Measurements from ENCODE around the gene MFAP4. TPM values are rescaled to one million over a fixed set of nuclear protein-coding genes. Genes with fewer than 3 reads are reported as not detected.
A peak's percentile ranks its signal among the peaks of the same experiment; 100 is the strongest.
"Not testable (repeated sequence)": the region's sequence is repeated elsewhere in the genome, so short reads cannot be mapped to it uniquely, and the experiment has no call there.

Gene MFAP4
- total RNA-seq, 1 donor from 2014 or later: 85.8 TPM

DNA sequence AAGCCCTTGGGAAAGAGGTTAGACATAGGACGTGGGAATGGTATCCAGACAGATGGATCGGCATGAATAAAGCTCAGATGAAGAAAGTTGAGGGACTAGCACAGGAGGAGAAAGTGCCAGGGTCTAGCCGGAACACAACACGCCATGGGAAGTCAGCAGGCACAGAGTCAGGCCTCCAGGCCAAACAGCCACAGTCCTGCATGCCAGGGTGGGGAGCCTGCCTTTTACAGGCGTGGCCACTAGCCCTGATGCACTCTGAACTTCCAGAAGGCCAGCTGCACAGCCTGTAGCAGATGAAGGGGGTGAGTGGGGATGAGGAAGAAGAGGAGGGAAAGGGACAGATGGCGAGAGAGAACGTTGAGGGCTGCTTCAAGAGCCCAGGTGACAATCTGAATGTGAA, 29.6 kb downstream of the MFAP4 start:
- TF ChIP-seq, protein P1, sequence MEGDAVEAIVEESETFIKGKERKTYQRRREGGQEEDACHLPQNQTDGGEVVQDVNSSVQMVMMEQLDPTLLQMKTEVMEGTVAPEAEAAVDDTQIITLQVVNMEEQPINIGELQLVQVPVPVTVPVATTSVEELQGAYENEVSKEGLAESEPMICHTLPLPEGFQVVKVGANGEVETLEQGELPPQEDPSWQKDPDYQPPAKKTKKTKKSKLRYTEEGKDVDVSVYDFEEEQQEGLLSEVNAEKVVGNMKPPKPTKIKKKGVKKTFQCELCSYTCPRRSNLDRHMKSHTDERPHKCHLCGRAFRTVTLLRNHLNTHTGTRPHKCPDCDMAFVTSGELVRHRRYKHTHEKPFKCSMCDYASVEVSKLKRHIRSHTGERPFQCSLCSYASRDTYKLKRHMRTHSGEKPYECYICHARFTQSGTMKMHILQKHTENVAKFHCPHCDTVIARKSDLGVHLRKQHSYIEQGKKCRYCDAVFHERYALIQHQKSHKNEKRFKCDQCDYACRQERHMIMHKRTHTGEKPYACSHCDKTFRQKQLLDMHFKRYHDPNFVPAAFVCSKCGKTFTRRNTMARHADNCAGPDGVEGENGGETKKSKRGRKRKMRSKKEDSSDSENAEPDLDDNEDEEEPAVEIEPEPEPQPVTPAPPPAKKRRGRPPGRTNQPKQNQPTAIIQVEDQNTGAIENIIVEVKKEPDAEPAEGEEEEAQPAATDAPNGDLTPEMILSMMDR (IDR thresholded peaks at IDR 0.05): no peak
- no peak overlapping the region for H3K4me3 Mint-ChIP-seq (ENCODE audit: unreplicated experiment)
- peaks cover 20% of the 10 kb centered on the region for H3K4me1 Mint-ChIP-seq (ENCODE audit: unreplicated experiment)
- no peak overlapping the region for H3K27ac Mint-ChIP-seq (ENCODE audit: unreplicated experiment)
- H3K9me3 Mint-ChIP-seq (ENCODE audit: unreplicated experiment): no peaks in the 10 kb centered on the region
- H3K36me3 Mint-ChIP-seq (ENCODE audit: unreplicated experiment): peaks cover 10% of the 10 kb centered on the region
- no peak for DNase-seq (ENCODE audit: extremely low spot score, unreplicated experiment)
- no peaks in the 10 kb centered on the region for H3K27me3 Mint-ChIP-seq (ENCODE audit: unreplicated experiment)

DNA sequence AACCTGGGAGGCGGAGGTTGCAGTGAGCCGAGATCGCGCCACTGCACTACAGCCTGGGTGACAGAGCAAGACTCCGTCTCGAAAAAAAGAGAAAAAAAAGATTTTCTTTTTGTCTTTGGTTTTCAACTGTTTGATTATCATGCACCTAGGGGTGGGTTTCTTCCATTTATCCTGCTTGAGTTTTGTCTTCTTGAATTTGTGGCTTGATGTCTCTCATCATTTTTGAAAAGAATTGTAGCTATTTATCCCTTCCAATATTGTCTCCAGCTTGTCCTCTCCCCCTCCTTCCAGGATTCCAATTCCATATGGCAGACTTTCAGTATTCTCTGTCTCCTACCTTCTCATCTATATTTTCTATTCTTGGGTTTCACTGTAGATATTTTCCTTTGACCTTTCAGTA, 32.2 kb downstream of the MFAP4 start:
- Mint-ChIP-seq H3K4me1 (ENCODE audit: unreplicated experiment) (peaks cover 12% of the 10 kb centered on the region), H3K9me3 (ENCODE audit: unreplicated experiment) (no peaks in the 10 kb centered on the region), H3K36me3 (ENCODE audit: unreplicated experiment) (peaks cover 16% of the 10 kb centered on the region), H3K27ac (ENCODE audit: unreplicated experiment) (peak overlapping the region; percentile 20), H3K4me3 (ENCODE audit: unreplicated experiment) (no peak overlapping the region), H3K27me3 (ENCODE audit: unreplicated experiment) (no peaks in the 10 kb centered on the region)
- TF ChIP-seq, protein P1 (IDR thresholded peaks at IDR 0.05): no peak
- DNase-seq (ENCODE audit: extremely low spot score, unreplicated experiment): no peak

DNA sequence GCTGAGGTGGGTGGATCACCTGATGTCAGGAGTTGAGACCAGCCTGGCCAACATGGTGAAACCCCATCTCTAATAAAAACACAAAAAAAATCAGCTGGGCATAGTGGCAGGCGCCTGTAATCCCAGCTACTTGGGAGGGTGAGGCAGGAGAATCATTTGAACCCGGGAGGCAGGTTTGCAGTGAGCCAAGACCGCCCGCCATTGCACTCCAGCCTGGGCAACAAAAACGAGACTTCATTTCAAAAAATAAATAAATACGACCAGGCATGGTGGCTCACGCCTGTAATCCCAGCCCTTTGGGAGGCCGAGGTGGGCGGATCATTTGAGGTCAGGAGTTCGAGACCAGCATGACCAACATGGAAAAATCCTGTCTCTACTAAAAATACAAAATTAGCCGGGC, 33.6 kb downstream of the MFAP4 start:
- H3K9me3 Mint-ChIP-seq (ENCODE audit: unreplicated experiment); H3K27me3 Mint-ChIP-seq (ENCODE audit: unreplicated experiment); H3K4me3 Mint-ChIP-seq (ENCODE audit: unreplicated experiment); H3K27ac Mint-ChIP-seq (ENCODE audit: unreplicated experiment); DNase-seq (ENCODE audit: extremely low spot score, unreplicated experiment): not testable (repeated sequence)
- Mint-ChIP-seq H3K4me1 (ENCODE audit: unreplicated experiment) (peaks cover 12% of the 10 kb centered on the region), H3K36me3 (ENCODE audit: unreplicated experiment) (peaks cover 14% of the 10 kb centered on the region)

DNA sequence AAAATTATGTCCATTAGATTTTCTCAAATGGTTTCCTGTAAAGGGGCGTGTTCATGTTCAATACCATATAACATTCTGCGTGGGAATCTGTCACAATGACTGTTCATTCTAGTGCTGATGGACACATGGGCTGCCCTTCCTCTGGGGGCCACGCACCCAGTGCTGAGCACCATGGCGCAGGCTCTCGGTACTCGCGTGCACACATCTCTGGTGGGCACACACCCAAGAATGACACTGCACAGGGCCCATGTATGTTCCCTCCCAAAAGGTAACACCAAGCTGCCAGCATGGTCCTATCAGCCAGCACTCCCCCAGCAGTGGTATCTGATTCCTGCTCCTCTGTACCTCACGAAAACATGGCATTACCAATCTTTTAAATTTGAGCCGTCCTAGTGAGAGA, 38.2 kb downstream of the MFAP4 start:
- no peak overlapping the region for H3K27ac Mint-ChIP-seq (ENCODE audit: unreplicated experiment)
- H3K4me3 Mint-ChIP-seq (ENCODE audit: unreplicated experiment): no peak overlapping the region
- peaks cover 28% of the 10 kb centered on the region for H3K4me1 Mint-ChIP-seq (ENCODE audit: unreplicated experiment)
- H3K9me3 Mint-ChIP-seq (ENCODE audit: unreplicated experiment): no peaks in the 10 kb centered on the region
- H3K27me3 Mint-ChIP-seq (ENCODE audit: unreplicated experiment): no peaks in the 10 kb centered on the region
- no peak for DNase-seq (ENCODE audit: extremely low spot score, unreplicated experiment)
- peaks cover 8% of the 10 kb centered on the region for H3K36me3 Mint-ChIP-seq (ENCODE audit: unreplicated experiment)
- TF ChIP-seq, protein P1 (IDR thresholded peaks at IDR 0.05): no peak

DNA sequence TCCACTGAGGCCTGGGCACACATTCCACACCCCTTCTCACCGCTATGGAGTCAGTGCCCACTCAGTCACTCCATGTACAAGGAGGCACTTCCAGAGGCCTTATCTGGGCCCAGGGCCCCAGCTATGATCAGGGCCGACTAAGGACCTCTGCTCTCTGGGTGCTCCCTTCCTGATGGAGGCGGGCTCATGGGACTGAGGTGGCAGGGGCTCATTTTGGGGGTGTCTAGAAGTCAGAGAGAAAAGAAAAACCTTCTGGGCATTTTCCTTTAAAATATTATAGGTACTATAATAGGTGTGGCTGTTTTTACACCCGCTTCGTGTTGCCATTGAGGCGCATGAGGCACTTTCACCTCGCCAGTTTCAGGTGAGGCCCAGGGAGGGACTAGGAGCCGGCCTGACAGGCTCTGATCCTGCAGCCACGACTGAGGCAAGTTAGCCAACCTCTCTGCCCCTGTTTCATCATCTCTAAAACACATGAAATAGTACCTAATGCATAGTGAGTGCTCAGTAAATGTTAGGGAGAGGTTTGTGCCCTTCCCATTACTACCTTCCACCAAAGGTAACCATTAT, 38.8 kb downstream of the MFAP4 start:
- no peak for DNase-seq (ENCODE audit: extremely low spot score, unreplicated experiment)
- no peaks in the 10 kb centered on the region for H3K27me3 Mint-ChIP-seq (ENCODE audit: unreplicated experiment)
- TF ChIP-seq, protein P1 (IDR thresholded peaks at IDR 0.05): no peak
- peaks cover 8% of the 10 kb centered on the region for H3K36me3 Mint-ChIP-seq (ENCODE audit: unreplicated experiment)
- H3K27ac Mint-ChIP-seq (ENCODE audit: unreplicated experiment): no peak overlapping the region
- no peaks in the 10 kb centered on the region for H3K9me3 Mint-ChIP-seq (ENCODE audit: unreplicated experiment)
- H3K4me1 Mint-ChIP-seq (ENCODE audit: unreplicated experiment): peaks cover 28% of the 10 kb centered on the region
- H3K4me3 Mint-ChIP-seq (ENCODE audit: unreplicated experiment): no peak overlapping the region
